Hindlimb muscle (tissue), 1 donor: ENCODE data around the gene RAN. TPM values are rescaled to one million over a fixed set of nuclear protein-coding genes. Genes with fewer than 3 reads are reported as not detected.
"Not testable (repeated sequence)": the region's sequence is repeated elsewhere in the genome, so short reads cannot be mapped to it uniquely, and the experiment has no call there.

ENCODE experiments used
- DNase-seq: peaks from one replicate; pipeline ENCODE4 v3.0.0-alpha.2; 2013
- polyA plus RNA-seq: library from polyadenylated mRNA; unstranded; fragments of 120-200 nt; gene quantifications from one replicate; pipeline ENCODE4 v1.2.1, GENCODE V29; 2013; ENCODE audit not compliant: insufficient read length

The RAN gene
- 340 TPM for polyA plus RNA-seq

DNA sequence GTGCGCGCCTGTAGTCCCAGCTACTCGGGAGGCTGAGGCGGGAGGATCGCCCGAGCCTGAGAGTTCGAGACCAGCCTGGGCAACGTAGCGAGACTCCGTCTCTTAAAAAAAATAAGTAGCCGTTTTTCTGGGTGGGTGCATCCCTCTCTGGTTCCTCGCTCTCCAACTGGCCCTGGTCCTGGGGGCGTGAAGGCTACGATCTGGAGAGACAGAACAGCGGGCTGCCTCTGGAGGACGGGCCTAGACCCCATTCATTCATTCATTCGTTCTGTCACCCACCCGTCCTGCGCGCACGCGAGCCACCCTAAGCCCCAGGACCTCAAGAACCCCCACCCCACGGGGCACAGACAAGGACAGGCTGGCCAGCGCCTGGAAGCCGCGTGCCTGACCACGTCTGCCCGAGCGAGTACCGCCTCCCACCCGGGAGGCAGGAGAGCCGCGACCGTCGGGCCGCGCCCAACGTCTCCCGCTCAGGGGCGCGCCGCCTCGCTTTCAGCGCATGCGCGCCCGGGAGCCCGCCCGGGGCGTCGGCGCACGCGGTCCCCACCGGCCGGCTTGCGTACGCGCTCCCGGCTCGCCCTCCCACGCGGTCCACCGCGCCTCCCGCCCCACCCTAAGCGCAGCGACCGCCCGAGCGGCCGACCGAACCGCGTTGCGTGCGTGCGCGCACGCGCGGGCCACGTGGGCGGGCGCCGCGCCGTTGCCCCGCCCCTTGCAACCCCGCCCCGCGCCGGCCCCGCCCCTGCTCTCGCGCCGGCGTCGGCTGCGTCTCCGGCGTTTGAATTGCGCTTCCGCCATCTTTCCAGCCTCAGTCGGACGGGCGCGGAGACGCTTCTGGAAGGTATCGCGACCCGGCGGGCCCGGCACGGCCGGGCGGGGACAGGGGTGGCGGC is at the start of gene RAN:
Gene RAN (plus strand): TSS at position 781 of the 893 bp plus-strand sequence. CDS start 528 bp downstream, outside the sequence.
- peak; percentile 96 for DNase-seq

DNA sequence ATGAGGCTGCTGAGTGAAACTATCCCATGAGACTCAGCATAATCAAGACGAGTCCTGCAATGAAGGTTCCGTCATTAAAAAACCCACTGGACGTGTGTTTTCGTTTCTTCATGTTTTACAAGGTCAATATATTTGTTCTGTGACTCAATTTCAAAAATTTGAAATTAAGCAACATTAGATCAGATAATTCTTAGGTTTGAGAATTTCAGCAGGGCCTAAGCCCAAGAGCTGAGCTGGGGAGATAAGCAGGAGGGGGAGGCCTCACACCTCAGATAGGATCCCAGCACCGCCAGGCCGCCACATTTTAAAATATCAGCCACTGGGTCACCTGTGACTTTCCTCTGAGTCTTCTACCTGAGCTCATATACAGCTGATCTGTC is 46.1 kb upstream of the RAN start:
- no peak for DNase-seq

GRCh38 chr12:130826151-130826801 is 45.6 kb upstream of the RAN start:
- no peak for DNase-seq

DNA sequence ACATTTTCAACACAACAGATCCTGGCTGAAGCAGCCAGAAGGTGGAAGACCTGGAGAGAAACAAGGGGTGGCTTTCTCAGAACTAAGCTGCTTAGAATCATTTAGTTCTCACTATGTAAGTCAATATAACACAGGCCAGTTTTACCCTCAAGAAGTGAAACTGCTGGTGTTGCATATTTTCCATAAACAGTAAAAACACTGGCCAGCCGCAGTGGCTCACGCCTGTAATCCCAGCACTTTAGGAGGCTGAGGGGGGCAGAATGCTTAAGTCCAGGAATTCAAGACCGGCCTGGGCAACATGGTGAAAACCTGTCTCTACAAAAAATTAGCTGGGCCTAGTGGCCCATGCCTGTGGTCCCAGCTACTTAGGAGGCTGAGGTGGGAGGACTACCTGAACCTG is 44.4 kb upstream of the RAN start:
- no peak for DNase-seq

DNA sequence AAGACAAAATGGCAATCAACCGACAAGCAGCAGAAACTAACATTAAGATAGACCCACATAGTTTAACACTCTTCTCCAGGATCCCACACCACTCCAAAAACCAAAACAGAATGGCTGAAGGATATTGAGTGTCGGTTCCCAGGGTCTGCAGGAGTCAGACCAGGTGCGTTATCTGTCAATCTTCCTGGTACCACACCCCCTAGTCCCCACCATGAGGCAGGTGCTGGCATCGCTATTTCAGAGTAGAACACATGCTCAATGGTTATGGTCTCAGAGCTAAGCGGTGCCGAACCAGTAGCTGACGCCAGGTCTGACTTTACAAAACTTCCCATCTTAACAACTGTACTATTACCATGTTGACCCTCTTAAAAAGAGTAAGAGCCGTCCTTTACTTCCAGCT is 43.0 kb upstream of the RAN start:
- DNase-seq = no peak

GRCh38 chr12:130829391-130830245 is 42.2 kb upstream of the RAN start:
- no peak for DNase-seq

DNA sequence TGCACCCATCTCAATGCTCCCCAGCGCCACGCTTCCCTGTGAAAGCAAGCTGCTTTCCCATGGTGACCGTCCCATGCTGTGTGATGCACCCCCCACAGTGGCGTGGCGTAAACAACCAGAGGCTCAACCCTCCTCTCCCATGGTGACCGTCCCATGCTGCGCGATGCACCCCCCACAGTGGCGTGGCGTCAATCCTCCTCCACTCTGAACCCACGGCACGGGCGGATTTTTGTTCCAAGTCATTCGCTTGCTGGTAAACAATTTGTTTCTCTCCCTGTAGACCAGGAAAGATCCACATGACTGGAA is 41.7 kb upstream of the RAN start:
- DNase-seq = no peak

DNA sequence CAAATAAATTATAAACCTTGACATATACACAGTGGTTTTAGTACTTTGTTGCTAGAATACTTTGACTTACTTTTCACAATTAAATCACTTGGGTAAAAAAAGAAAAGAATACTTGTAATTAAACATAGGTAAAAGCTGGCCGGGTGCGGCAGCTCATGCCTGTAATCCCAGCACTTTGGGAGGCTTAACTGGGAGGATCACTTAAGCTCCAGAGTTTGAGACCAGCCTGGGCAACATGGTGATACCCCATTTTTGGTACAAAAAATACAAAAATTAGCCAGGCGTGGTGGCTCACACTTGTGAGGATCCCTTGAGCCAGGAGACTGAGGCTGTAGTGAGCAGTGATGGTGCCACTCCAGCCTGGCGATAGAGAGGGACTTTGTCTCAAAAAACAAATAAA is 40.6 kb upstream of the RAN start:
- no peak for DNase-seq

DNA sequence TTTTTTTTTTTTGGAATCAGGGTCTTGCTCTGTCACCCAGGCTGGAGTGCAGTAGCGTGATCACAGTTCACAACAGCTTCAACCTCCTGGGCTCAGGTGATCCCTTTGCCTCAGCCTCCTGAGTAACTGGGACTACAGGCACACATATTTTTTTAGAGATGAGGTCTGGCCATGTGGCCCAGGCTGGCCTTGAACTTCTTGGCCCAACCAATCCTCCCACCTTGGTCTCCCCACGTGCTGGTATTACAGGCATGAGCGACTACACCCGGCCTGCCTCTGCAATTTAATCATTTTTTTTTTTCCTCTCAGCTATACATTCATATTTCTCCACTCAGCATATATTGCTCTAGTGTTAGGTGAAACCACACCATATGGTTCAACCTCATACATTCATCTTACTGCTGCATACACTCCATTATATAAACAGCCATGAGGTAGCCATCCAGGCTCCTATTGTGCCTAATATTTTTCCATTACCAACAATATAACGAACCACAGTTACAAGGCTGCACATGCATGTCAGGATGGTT is 39.9 kb upstream of the RAN start:
- no peak for DNase-seq

- no peak for DNase-seq
Measured at GRCh38 chr12:130832561-130833209, 39.2 kb upstream of the RAN start.

DNA sequence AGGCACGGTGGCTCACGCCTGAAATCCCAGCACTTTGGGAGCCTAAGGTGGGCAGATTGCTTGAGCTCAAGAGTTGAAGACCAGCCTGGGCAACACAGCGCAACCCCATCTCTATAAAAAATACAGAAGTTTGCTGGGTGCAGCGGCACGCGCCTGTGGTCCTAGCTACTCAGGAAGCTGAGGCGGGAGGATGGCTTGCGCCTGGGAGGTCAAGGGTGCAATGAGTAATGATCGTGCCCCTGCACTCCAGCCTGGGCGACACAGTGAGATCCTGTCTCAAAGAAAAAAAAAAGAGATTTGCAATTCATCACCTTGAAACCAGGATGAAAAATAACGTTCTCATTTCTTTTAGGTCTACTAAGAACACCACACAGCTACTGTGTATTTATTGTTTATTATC is 36.9 kb upstream of the RAN start:
- DNase-seq = no peak

GRCh38 chr12:130835436-130835835 is 36.4 kb upstream of the RAN start:
- no peak for DNase-seq

DNA sequence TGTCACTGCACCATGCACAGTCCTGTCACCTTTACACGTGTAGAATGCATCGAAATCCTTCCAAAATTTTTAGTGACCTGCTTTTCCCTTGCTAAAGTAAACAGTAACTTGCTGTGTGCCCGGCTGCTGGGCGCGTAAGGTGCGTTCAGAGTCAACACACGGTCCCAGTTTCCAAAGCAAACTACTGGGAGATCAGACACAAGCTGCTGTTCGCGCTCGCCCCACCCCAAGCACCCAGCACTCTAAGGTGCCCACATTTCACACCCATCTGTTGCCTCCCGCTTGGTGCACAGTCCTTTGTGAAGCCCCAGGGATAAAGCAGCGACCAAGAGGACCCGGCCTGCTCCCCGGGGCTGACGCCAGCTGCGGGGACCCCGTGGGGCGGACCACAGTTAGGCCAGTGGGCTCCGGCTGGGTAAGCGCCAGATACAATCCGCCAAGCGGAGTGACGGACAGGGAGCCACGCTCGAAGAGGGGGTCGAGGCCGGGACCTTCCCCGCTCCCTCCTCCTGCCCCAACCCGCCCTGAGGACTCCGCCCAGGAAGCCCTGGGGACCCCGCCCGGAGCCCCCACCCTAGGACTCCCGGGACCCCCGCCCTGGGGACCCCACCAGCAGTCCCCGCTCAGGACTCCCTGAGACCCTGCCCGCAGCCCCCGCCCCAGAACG is 33.4 kb upstream of the RAN start:
- DNase-seq = no peak

DNA sequence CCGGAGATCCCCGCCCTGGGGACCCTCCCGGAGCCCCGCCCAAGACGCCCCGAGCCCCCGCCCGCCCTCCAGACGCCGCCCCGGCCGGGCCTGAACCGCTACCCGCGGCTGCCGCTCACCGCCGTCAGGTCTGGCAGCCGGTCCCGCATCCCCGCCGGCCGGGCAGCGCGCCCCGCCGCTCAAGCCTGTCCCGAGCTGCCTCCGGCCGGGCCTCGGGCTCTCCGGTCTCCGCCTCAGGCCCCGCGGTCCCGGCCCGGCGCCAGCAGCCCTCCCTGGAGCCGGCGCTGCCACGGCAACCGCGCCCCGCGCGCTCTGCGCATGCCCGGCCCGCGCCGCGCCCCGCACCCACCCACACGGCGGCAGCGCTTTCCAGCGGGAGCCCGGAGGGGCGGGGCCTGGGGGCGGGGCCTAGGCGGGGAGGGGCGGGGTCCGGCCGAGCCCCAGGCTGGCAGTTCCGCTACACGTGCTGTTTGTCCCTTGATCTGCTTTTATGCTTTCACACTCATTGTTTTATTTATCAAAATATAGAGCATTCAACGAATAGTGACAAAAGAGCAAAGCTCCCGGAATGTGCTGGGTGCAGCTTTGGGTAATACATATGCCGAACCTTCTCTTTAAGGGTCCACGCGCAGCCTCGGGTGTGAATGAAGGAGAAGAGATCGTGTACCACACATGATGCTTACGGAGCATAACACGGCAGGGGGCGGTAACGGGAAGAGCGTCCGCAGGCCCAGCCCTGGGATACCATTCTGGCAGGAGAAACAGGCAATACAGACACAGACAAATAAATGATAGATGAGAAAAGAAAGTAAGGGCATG is 32.7 kb upstream of the RAN start, which contains the start of gene STX2:
Gene STX2 (minus strand): TSS at position 300 of the 819 bp plus-strand sequence. CDS start 151 bp downstream, at position 149.
- peak; percentile 90 for DNase-seq

GRCh38 chr12:130839770-130840404 is 32.0 kb upstream of the RAN start:
- DNase-seq = no peak

DNA sequence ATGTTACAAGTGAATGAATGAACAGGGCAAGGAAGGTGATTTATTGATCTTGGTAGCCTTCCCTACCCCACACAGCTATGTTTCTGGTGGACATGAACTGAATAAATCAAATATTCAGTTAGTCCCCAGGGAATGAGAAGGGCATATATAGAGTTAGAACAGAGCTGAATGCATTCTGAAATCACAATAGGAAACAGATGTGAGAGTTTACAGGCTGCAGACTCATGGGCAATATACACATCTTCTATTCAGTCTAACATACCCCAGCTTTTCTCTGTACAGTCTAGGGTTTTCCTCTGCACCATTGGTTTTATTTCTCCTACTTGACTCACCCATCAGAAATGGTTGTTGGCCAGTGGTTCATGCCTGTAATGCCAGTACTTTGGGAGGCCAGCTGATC is 25.5 kb upstream of the RAN start:
- DNase-seq = no peak

GRCh38 chr12:130847112-130847511 is 24.8 kb upstream of the RAN start:
- DNase-seq = no peak

GRCh38 chr12:130848105-130848504 is 23.8 kb upstream of the RAN start:
- not testable (repeated sequence) for DNase-seq

- not testable (repeated sequence) for DNase-seq
Measured at GRCh38 chr12:130848785-130849305, 23.0 kb upstream of the RAN start.
